ENCODE measurements around the gene CCND3. TPM values are rescaled to one million over a fixed set of nuclear protein-coding genes. Genes with fewer than 3 reads are reported as not detected.

Gene CCND3
- total and polyA plus RNA-seq, 2 of the 13 experiments (the other 11 are each of a cell fraction or from before 2014, with no cell fraction given), result 4.3 to 7.2 TPM

DNA sequence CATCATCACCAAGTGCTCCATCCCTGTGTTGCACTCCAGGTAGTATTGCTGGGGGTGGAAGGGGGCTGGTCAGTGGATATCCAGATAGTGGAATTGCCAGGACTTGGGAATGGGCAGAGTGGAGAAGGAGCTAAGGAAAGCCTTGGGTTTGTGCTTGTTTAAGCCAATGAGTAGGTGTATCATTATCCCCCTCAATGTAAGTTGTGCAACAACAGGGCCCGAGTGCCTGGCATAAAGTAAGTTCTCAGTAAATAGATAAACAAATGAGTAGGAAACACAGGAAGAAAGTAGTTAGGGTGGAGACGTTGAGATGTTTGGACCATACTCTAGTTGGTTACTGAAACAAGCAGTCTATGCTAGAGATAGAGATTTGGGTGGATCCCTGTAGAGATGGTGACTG is 9.8 kb downstream of the CCND3 start:
- Histone ChIP-seq H3K27ac (ENCODE audit: extremely low read length, insufficient read depth, low read length) (no peak overlapping the region), H3K36me3 (replicated peaks in 1 of 2; ENCODE audit: control insufficient read depth in 1 of 2, insufficient read depth in 2 of 2, low read length in 2 of 2) (peaks cover 59 to 79% of the 10 kb centered on the region in 2 experiments)
- no peak for FAIRE-seq

More for the DNA sequence above, 9.8 kb downstream of the CCND3 start:
- Histone ChIP-seq H3K9ac (ENCODE audit: insufficient read depth, low read depth, low read length) (no peak overlapping the region), H3K4me3 (replicated peaks in 1 of 3; ENCODE audit: insufficient read depth in 1 of 3, low read depth in 2 of 3, low read length in 3 of 3) (no peak overlapping the region), H2AFZ (ENCODE audit: low read length) (no peak overlapping the region), H3K79me2 (ENCODE audit: insufficient read depth, low read length) (peaks cover 6% of the 10 kb centered on the region), H3K4me1 (ENCODE audit: insufficient read depth, low read length) (peaks cover 11% of the 10 kb centered on the region), H3K4me2 (ENCODE audit: low read depth, low read length) (no peak overlapping the region), H3K27me3 (ENCODE audit: control insufficient read depth in 1 of 2, insufficient read depth in 2 of 2, low read length in 2 of 2) (no peaks in the 10 kb centered on the region), H3K9me3 (ENCODE audit: low read length) (no peaks in the 10 kb centered on the region), H4K20me1 (ENCODE audit: insufficient read depth, low read length) (peaks cover 7% of the 10 kb centered on the region; the same call in 1 of the 2 replicates)
- intact Hi-C loops (cut with micrococcal nuclease; ENCODE audit: unreplicated experiment) (no loop called here), in situ Hi-C loops (cut with HindIII; ENCODE audit: extremely low pct_ligation_motif_present, low pct_unique_long_range_greater_than_20kb) (no loop called here)
- ChIA-PET POLR2A (interaction anchor here (7.4 kb wide), 1 partner anchor 10 kb away, joined by 45 read pairs; the partner anchor contains the start of genes BYSL and MED20), CTCF (ENCODE audit: low intra/inter-chr PET ratio, low total read pairs) (no interaction called here)
- no TSS peak for BruUV-seq (replicated peaks)
- ATAC-seq, result no peak
- no peak for TF ChIP-seq KDM4B (CRISPR knock-in tag; IDR thresholded peaks at IDR 0.05)
- TF ChIP-seq, protein P1, sequence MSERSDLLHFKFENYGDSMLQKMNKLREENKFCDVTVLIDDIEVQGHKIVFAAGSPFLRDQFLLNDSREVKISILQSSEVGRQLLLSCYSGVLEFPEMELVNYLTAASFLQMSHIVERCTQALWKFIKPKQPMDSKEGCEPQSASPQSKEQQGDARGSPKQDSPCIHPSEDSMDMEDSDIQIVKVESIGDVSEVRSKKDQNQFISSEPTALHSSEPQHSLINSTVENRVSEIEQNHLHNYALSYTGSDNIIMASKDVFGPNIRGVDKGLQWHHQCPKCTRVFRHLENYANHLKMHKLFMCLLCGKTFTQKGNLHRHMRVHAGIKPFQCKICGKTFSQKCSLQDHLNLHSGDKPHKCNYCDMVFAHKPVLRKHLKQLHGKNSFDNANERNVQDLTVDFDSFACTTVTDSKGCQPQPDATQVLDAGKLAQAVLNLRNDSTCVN (CRISPR knock-in tag; IDR thresholded peaks at IDR 0.05; ENCODE audit: borderline replicate concordance), result no peak
- TF ChIP-seq CEBPB (IDR thresholded peaks at IDR 0.05; ENCODE audit: borderline replicate concordance, low read depth, low read length), result peak; percentile 54
- TF ChIP-seq, protein P2, sequence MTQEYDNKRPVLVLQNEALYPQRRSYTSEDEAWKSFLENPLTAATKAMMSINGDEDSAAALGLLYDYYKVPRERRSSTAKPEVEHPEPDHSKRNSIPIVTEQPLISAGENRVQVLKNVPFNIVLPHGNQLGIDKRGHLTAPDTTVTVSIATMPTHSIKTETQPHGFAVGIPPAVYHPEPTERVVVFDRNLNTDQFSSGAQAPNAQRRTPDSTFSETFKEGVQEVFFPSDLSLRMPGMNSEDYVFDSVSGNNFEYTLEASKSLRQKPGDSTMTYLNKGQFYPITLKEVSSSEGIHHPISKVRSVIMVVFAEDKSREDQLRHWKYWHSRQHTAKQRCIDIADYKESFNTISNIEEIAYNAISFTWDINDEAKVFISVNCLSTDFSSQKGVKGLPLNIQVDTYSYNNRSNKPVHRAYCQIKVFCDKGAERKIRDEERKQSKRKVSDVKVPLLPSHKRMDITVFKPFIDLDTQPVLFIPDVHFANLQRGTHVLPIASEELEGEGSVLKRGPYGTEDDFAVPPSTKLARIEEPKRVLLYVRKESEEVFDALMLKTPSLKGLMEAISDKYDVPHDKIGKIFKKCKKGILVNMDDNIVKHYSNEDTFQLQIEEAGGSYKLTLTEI (CRISPR knock-in tag; conservative IDR thresholded peaks at IDR 0.05), result no peak
- TF ChIP-seq, protein P3, sequence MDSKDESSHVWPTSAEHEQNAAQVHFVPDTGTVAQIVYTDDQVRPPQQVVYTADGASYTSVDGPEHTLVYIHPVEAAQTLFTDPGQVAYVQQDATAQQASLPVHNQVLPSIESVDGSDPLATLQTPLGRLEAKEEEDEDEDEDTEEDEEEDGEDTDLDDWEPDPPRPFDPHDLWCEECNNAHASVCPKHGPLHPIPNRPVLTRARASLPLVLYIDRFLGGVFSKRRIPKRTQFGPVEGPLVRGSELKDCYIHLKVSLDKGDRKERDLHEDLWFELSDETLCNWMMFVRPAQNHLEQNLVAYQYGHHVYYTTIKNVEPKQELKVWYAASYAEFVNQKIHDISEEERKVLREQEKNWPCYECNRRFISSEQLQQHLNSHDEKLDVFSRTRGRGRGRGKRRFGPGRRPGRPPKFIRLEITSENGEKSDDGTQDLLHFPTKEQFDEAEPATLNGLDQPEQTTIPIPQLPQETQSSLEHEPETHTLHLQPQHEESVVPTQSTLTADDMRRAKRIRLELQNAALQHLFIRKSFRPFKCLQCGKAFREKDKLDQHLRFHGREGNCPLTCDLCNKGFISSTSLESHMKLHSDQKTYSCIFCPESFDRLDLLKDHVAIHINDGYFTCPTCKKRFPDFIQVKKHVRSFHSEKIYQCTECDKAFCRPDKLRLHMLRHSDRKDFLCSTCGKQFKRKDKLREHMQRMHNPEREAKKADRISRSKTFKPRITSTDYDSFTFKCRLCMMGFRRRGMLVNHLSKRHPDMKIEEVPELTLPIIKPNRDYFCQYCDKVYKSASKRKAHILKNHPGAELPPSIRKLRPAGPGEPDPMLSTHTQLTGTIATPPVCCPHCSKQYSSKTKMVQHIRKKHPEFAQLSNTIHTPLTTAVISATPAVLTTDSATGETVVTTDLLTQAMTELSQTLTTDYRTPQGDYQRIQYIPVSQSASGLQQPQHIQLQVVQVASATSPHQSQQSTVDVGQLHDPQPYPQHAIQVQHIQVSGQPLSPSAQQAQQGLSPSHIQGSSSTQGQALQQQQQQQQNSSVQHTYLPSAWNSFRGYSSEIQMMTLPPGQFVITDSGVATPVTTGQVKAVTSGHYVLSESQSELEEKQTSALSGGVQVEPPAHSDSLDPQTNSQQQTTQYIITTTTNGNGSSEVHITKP (CRISPR knock-in tag; IDR thresholded peaks at IDR 0.05; ENCODE audit: low read depth), result no peak
- TF ChIP-seq KLF16 (CRISPR knock-in tag; IDR thresholded peaks at IDR 0.05), result no peak
- no peak for TF ChIP-seq KLF12 (CRISPR knock-in tag; IDR thresholded peaks at IDR 0.05; ENCODE audit: borderline replicate concordance)
- no peak for DNase-seq (ENCODE audit: low spot score)
- WGBS (ENCODE audit: low lambda C conversion rate), result 95% methylated on average over 2 of the region's 2 CpGs
